Stimulated activated naive CD8-positive, alpha-beta T cell treated with anti-CD3 and anti-CD28 coated beads, Interleukin-15, Interleukin-2, amounts not matched to agents 100 U/mL and 50 U/mL, for 24 hours (primary cell): ENCODE measurements around the gene CEP152.

Source experiments
- ATAC-seq: fragments of 150-1000 bp; cut with Tn5 transposase; one replicate; pipeline ENCODE4 v1.10.0; 2021
- DNase-seq: peaks from one replicate; pipeline ENCODE4 v3.0.0; 2021

CEP152 gene

DNA sequence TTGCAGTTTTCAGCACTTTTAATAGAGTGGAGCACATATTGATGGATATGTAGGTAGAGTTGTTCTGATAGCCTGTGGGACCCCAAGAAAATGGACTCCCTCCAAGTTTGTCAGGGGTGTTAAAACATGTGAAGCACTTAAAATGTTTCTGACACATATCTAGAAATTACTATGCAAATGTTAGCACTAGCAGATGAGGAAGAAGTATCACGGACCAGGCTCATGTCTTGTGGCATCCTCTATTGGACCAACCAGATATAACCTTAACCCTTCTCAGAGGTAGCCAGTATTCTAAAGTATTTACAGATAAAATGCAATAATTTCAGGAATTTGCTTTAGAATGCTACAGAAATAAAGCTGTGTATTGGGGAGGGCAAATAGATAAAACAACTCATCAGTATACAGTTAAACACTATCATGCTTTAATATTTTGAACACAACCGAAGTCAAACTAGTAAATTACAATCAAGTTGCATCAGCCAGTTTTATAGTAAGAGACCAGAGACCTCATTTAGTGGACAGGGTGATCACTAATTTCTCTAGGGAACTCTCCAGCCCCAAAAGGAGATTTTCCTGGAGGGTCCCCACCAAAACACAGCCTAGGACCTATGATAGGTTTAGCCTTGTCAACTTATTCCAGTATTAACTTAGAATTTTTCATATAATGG lies 108.2 kb downstream of the CEP152 start:
- DNase-seq (no peak), ATAC-seq (no peak)

DNA sequence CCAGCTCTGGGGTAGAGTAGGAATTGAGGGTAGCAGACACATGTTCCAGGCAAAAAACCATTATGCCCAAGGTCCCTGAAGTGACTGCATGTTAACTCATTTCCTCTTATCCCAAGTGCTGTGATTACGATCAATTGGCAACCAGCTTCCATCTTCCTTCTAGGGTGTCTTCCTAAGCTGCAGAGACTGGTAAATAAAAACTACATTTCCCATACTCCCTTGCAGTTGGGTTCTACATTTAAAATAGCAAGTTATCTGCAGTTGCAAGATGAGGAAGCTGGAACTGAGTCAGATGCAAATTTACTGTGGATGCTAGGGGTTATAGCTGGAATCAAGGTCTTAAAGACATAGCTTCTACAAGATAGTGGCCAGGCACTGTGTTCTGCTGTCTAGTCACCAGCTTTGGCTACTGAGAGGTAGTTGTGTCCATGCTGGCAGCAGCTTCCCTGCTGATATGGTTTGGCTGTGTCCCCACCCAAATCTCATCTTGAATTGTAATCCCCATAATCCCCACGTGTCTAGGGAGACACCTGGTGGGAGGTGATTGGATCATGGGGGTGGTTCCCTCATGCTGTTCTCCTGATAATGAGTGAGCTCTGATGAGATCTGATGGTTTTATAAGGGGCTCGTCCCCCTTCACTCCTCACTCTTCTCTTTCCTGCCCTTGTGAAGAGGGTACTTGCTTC lies 114.1 kb downstream of the CEP152 start:
- DNase-seq = no peak
- no peak for ATAC-seq

DNA sequence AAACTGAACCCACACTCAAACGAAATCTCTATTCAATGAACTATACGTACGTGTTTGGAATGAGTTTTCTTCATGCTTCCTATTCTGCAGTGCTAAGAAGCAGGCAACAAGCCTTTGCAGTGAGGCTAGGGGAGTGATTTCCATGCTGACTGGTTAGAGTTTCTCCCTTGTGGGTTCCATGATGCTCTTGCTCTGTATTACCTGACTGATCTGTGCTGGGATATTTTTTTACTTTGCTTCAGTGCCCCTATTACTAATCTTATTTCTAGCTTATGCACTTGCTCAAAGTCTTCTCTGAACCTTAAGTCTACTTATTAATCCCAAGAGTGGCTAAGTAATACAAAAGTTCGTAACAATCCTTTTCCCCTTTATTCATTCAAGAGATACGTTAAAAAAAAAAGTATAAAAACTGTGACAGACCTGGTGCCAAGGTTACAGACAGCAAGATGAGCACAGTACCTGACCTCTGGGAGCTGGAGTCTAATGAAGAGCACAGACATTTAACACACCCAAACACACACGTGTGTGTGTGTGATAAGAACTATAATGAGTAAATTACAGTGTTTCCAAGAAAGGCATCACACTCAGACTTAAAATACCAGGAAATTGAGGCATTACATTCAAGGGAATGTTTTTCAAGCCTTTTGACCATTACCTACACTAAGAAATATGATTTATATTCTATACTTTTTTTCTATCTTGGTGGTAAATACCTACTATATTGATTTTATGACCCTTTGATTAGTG lies 114.9 kb downstream of the CEP152 start:
- no peak for DNase-seq
- no peak for ATAC-seq

DNA sequence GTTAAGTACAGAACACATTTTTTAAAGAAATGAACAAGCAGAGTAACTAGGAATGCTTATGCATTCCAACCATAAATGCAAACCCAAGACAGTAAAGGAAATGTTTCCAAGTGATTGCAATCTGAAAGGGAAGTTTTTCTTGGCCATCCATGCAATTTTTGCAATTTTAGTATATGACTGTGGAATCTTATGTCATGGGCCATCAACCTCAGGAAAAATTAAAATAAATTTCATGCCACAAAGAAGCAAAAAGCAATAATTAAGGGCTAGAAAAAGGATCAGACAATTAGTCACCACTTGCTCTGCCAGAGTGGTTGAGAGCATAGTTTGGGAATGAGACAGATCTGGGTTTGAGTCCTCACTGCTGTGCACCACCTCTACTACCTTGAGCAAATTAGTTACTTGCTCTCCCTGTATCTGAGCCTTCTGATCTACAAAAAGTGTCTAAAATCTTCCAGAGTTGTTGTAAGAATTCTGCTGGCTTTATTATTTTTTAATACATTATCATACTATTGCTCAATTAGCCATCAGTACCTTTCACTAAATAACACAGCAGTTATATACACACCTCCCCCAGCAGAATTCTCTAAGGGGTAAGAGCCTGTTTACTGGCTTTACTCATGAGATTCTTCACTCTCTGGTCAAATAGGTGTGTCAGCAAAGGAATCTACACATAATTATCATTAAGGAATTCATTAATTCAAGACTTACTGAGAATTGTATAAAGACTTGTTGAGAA lies 115.6 kb downstream of the CEP152 start:
- DNase-seq (no peak), ATAC-seq (no peak)

DNA sequence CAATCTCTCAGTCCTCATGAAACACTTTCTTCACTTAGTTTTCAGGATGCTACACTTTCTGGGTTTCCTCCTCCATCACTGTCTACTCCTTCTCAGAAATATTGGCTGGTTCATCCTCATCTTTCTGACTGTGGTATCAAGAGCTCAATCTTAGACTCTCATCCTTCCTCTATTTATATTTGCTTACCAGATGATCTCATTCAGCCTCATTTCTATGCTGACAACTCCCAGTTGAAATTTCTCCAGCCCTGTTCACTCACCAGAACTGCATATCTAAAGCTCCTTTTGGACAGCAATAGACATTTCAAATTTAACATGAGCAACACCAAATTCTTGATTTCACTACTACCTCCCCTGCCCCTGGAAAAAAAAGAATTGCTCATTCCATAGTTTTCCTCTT lies 117.4 kb downstream of the CEP152 start:
- no peak for DNase-seq
- no peak for ATAC-seq

DNA sequence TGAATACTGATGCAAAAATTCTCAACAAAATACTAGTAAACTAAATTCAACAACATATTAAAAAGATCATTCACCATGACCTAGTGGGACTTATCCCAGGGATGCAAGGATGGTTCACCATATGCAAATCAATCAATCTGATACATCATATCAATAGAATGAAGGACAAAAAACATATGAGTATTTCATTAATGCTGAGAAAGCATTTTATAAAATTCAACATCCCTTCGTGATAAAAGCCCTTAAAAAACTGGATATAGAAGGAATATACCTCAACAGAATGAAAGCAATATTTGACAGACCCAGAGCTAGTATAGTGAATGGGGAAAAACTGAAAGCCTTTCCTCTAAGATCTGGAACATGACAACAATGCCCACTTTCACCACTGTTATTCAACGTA lies 122.4 kb downstream of the CEP152 start:
- DNase-seq (no peak), ATAC-seq (no peak)
